GM21367 (cell line): ENCODE results near the gene PMEL.
"Not testable (repeated sequence)": the region's sequence is repeated elsewhere in the genome, so short reads cannot be mapped to it uniquely, and the experiment has no call there.

Source experiments
- ATAC-seq: cut with Tn5 transposase; IDR thresholded peaks from one replicate; pipeline ENCODE4 v1.9.1; 2021; ENCODE audit not compliant: unreplicated experiment

The PMEL gene

GRCh38 chr12:55925870-55926737, 39.7 kb downstream of the PMEL start:
- no peak for ATAC-seq

DNA sequence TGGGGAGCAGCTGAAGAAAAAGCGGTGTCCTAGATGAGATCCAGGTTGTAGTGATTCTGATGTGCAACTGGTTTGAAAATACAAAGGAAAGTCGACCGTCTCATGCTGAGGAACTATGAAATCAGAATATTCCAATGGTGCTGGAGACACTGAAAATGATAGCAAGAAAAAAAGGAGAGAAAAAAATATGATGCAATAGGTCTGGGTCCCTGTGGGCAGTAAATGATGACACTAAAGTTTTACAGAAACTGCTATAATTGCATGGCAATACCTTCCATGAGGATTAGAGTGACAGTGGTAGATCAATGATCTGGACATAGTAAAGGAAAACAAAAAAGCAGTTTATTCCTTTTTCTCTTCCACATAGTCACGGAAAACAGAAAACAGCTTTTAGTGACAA, 40.5 kb downstream of the PMEL start:
- ATAC-seq = no peak

DNA sequence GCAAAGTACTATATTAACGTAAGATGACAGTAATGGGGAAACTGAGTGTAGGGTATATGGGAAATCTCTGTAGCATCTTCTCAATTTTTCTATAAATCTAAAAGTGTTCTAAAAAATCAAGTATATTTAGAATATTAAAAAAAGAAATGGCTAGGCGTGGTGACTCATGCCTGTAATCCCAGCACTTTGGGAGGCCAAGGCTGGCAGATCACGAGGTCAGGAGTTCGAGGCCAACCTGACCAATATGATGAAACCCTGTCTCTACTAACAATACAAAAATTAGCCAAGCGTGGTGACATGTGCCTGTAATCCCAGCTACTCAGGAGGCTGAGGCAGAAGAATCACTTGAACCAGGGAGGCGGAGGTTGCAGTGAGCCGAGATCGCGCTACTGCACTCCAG, 42.2 kb downstream of the PMEL start:
- not testable (repeated sequence) for ATAC-seq

DNA sequence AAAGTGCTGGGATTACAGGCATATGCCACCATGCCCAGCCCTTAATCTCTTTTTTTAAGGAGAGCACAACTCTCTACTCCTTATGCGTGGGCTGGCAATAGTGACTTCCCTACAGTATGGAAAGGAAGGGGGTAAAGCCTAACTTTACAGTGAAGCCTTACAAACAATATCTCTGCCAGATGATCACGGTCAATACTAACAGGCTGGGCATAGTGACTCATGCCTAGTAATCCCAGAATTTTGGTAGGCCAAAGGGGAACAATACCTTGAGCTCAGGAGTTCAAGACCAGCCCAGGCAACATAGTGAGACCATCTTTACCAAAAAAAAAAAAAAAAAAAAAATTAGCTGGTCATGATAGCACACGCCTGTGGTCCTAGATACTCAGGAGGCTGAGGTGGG, 43.7 kb downstream of the PMEL start:
- ATAC-seq = no peak

DNA sequence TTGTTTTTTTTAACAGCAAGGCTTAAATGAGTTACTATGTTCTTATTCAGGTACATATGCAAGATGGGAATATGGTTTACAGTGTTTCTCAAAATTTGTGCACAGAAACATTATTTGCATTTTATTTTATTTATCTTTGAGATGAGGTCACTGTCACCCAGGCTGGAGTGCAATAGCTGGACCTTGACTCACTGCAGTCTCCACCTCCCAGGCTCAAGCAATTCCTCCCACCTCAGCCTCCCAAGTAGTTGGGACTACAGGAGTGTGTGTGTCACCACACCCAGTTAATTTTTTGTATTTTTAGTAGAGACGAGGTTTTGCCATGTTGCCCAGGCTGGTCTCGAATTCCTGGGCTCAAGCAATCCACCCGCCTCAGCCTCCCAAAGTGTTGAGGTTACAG, 46.8 kb downstream of the PMEL start:
- not testable (repeated sequence) for ATAC-seq

DNA sequence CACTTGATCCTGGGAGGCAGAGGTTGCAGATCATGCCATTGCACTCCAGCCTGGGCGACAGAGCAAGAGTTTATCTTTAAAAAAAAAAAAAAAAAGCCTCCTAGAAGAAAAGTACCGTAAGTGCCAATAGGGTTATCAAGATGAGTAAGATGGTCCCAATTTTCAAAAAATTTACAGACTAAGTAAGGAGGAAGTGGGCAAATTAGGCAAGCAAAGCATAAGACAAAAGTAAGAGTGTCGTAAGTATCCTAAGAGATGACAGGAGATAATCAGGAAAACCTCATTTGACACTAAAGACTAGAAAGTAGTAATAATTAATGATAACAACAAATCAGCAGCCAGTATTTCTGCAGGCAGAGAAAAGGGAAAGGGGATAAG, 50.4 kb downstream of the PMEL start:
- no peak for ATAC-seq

- no peak for ATAC-seq
Measured at GRCh38 chr12:55912908-55913307, 52.9 kb downstream of the PMEL start.

DNA sequence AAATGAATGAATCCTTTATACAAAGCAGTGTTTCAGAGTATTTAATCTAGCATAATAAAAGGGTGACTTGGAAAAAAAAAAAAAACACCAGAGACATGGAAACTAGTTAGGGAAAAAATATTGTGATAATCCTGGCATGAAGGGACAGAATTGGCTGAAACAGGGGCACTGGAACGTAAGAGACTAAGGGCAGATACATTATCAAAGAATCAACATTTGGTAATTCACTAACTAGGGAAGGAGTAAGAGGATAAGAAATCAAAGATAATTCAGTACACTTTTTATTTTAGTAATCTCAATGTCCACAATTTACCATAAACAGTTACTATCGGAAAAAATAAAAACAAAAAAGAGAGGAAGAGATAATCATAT, 56.3 kb downstream of the PMEL start:
- no peak for ATAC-seq

DNA sequence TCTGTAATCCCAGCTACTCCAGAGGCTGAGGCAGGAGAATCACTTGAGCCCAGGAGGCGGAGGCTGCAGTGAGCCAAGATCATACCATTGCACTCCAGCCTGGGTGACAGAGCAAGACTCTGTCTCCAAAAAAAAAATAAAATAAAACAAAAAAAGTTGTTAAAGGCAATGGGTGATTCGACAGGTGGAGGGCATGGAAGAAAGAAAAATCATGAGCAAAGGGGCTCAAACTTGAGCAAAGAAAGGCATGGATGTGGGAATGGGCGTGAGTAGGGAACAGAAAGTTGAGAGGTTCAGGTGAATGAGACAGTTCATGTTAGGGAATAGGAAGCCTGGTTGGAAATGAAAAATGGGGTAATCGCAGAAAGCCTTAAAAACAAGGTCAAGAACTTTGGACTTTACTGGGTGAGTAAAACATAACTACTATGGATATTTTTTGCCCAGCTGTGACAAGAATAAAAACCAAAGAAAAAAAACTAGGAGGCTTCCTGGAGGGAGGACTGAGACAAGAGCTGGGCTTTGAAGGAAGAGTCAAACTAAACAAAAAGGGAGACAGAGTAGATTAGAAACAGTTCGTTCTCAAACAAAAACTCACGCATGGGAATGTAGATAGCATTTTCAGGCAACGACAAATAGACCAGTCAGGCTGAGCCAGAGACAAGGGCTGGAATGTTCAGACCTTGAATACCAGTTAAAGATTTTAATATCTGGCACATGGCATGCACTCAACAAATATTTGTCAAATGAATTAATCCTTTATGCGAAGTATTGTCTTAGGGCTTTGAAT, 56.9 kb downstream of the PMEL start:
- no peak for ATAC-seq

DNA sequence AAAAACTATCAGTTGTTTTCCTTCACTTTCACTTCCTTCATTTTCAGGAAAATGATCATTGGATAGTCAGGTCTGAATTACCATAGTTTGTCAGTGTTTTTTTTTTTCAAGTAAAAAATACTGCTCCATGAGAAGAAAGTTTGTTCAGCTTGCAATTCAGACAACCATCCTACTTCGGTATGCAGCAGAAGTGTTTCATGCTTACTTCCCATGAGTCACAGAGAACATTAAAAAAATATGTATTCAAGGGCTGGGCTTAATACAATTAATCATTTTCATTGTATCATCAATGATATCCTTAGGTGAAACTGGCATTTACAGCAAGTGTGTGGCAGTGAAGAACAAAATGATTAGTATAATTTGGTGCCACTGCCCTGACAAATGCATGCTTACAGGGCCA, 59.8 kb downstream of the PMEL start:
- no peak for ATAC-seq
